CD14-positive monocyte (primary cell): Measurements from ENCODE around the gene MRGPRF. TPM values are rescaled to one million over a fixed set of nuclear protein-coding genes. Genes with fewer than 3 reads are reported as not detected.

Experiments used
- DNase-seq, 3 donors: peaks; one replicate each; pipeline ENCODE4 v3.0.0-alpha.2; 2011 to 2022
- H2AFZ ChIP-seq: 2 replicates; pipeline ENCODE4 v1.6.0; 2012; ENCODE audit warnings: mild to moderate bottlenecking, low read depth, low read length, inconsistent platforms; ENCODE audit not compliant: insufficient read depth, poor library complexity, severe bottlenecking
- H3K27ac ChIP-seq, 2 donors: 1 replicate in 1 of 2; 2 replicates in 1 of 2; pipeline ENCODE4 v1.5.1; 2012 to 2013; ENCODE audit warnings: low read length in 2 of 2, control low read depth in 1 of 2, inconsistent platforms in 1 of 2, low read depth in 1 of 2, mild to moderate bottlenecking in 1 of 2
- H3K27me3 ChIP-seq, 2 donors: one replicate each; pipeline versions ENCODE4 v1.6.0 to v1.6.1; 2011 to 2013; ENCODE audit warnings: low read length in 2 of 2; ENCODE audit not compliant: control insufficient read depth in 2 of 2, insufficient read depth in 2 of 2
- H3K36me3 ChIP-seq, 2 donors: replicated peaks in 1 of 2; 1 replicate in 1 of 2; 2 replicates in 1 of 2; pipeline versions ENCODE4 v1.5.1 to v1.6.1; 2012 to 2013; ENCODE audit warnings: low read length in 2 of 2, control low read depth in 1 of 2, inconsistent platforms in 1 of 2, mild to moderate bottlenecking in 1 of 2; ENCODE audit not compliant: insufficient read depth in 2 of 2, control insufficient read depth in 1 of 2
- H3K4me1 ChIP-seq, 2 donors: 1 replicate in 1 of 2; 2 replicates in 1 of 2; pipeline versions ENCODE4 v1.5.1 to v1.6.1; 2012 to 2013; ENCODE audit warnings: low read length in 2 of 2, control low read depth in 1 of 2, inconsistent platforms in 1 of 2, mild to moderate bottlenecking in 1 of 2, moderate library complexity in 1 of 2; ENCODE audit not compliant: insufficient read depth in 2 of 2, control insufficient read depth in 1 of 2
- H3K4me2 ChIP-seq: replicated peaks from 2 replicates; pipeline ENCODE3; 2012; ENCODE audit warnings: low read length, moderate library complexity, mild to moderate bottlenecking; ENCODE audit not compliant: poor library complexity, severe bottlenecking; ENCODE audit errors: extremely low read depth
- H3K4me3 ChIP-seq, 3 experiments: fragments of 200-600 bp in 1 of 3; sonication (generic) in 1 of 3; replicated peaks in 1 of 3; 1 replicate in 2 of 3; 2 replicates in 1 of 3; pipeline ENCODE4 v1.5.1; 2011 to 2013; ENCODE audit warnings: low read length in 3 of 3, mild to moderate bottlenecking in 3 of 3, control low read depth in 2 of 3, low read depth in 2 of 3, inconsistent platforms in 1 of 3, moderate library complexity in 1 of 3
- H3K79me2 ChIP-seq: 2 replicates; pipeline ENCODE4 v1.6.0; 2012; ENCODE audit warnings: mild to moderate bottlenecking, control low read depth, inconsistent platforms, low read length, moderate library complexity; ENCODE audit not compliant: insufficient read depth
- H3K9ac ChIP-seq: 2 replicates; pipeline ENCODE4 v1.6.0; 2017; ENCODE audit warnings: low read length, mild to moderate bottlenecking; ENCODE audit not compliant: insufficient read depth, poor library complexity, severe bottlenecking
- H3K9me3 ChIP-seq, 2 donors: replicated peaks in 1 of 2; 1 replicate in 1 of 2; 2 replicates in 1 of 2; pipeline versions ENCODE4 v1.5.1 to v1.6.1; 2012 to 2013; ENCODE audit warnings: low read length in 2 of 2, control low read depth in 1 of 2; ENCODE audit not compliant: control insufficient read depth in 1 of 2, insufficient read depth in 1 of 2
- H4K20me1 ChIP-seq: 2 replicates; pipeline ENCODE4 v1.6.0; 2012; ENCODE audit warnings: mild to moderate bottlenecking, low read length, control low read depth, moderate library complexity; ENCODE audit not compliant: insufficient read depth
- H3K27ac Mint-ChIP-seq, 7 donors: one replicate each; pipeline ENCODE4 v1.8.0; 2020; ENCODE audit warnings: mild to moderate bottlenecking in 7 of 7, mixed read lengths in 7 of 7, moderate library complexity in 6 of 7, inconsistent platforms in 2 of 7
- H3K27me3 Mint-ChIP-seq, 3 donors: one replicate each; pipeline ENCODE4 v1.8.0; 2021 to 2022; ENCODE audit warnings: low read depth in 3 of 3, mild to moderate bottlenecking in 3 of 3, mixed read lengths in 3 of 3, moderate library complexity in 3 of 3, inconsistent platforms in 1 of 3
- H3K36me3 Mint-ChIP-seq, 2 donors: one replicate each; pipeline ENCODE4 v1.8.0; 2020; ENCODE audit warnings: mixed read lengths in 2 of 2, inconsistent platforms in 1 of 2, mild to moderate bottlenecking in 1 of 2
- H3K4me1 Mint-ChIP-seq: one replicate; pipeline ENCODE4 v1.8.0; 2020; ENCODE audit warnings: mild to moderate bottlenecking, mixed read lengths
- H3K4me3 Mint-ChIP-seq, 2 donors: one replicate each; pipeline ENCODE4 v1.8.0; 2020; ENCODE audit warnings: mild to moderate bottlenecking in 2 of 2, mixed read lengths in 2 of 2, moderate library complexity in 1 of 2
- H3K9me3 Mint-ChIP-seq, 7 donors: one replicate each; pipeline ENCODE4 v1.8.0; 2020 to 2022; ENCODE audit warnings: mixed read lengths in 7 of 7, mild to moderate bottlenecking in 6 of 7, moderate library complexity in 6 of 7, inconsistent platforms in 2 of 7
- WGBS: methylation state at CpG from one replicate; pipeline ENCODE4 v1.1.5; 2013; ENCODE audit warnings: missing lambda C conversion rate; ENCODE audit not compliant: insufficient coverage; 5-methylcytosine and 5-hydroxymethylcytosine counted together
- intact Hi-C, 2 donors: fragments of 100-400 bp; cut with micrococcal nuclease; formaldehyde crosslinking; loops; one replicate each; pipeline versions ENCODE4 v1.15.0 to v1.15.1; 2023
- polyA plus RNA-seq, 3 donors: library from polyadenylated mRNA; depleted of rRNA in 1 of 3; unstranded in 2 of 3; stranded (reverse) in 1 of 3; fragments of 300-500 nt in 2 of 3; fragments of >200 nt in 1 of 3; fragmentation: Illumina TruSeq in 2 of 3; gene quantifications; 1 replicate in 2 of 3; 2 replicates in 1 of 3; pipeline ENCODE4 v1.2.3, GENCODE V29; 2012 to 2021
- TF ChIP-seq, protein P1 (sequence below): fragments of 200-600 bp; IDR thresholded peaks from one replicate; pipeline ENCODE4 v1.8.0; 2022; ENCODE audit warnings: antibody characterized with exemption, mild to moderate bottlenecking

The MRGPRF gene
- polyA plus RNA-seq, 3 donors = 0.22 to 0.23 TPM; not detected in 1

DNA sequence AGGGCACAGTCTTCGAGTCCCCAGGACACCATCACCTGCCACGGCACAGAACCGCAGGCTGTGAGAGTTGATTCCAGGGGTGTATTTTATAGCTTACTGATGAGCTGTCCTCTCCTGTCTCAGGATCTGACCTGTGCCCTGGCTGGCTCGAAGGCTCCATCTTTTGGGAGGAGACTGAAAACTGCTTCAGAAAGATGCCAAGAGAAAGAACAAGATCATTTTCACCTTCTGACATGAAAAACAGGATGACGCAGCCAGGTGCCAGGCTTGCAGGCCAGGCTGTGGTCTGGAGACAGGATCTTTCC is 34.5 kb downstream of the MRGPRF start:
- no peak overlapping the region for H3K27ac ChIP-seq
- peaks cover 1% of the 10 kb centered on the region for H3K4me1 Mint-ChIP-seq
- no peaks in the 10 kb centered on the region for H4K20me1 ChIP-seq
- DNase-seq = no peak
- peak overlapping the region; percentile 27 for H2AFZ ChIP-seq
- H3K36me3 Mint-ChIP-seq = no peaks in the 10 kb centered on the region
- peaks cover 0 to 12% (median 2%) of the 10 kb centered on the region in 7 donors for H3K9me3 Mint-ChIP-seq
- 78% methylated on average over 4 of the region's 5 CpGs for WGBS
- no peaks in the 10 kb centered on the region for H3K36me3 ChIP-seq
- H3K27me3 Mint-ChIP-seq = peaks cover 13 to 27% (median 22%) of the 10 kb centered on the region in 3 donors
- intact Hi-C loops = no loop called here
- no peak overlapping the region for H3K9ac ChIP-seq
- H3K4me3 ChIP-seq = no peak overlapping the region
- no peak overlapping the region for H3K4me2 ChIP-seq
- TF ChIP-seq, protein P1, sequence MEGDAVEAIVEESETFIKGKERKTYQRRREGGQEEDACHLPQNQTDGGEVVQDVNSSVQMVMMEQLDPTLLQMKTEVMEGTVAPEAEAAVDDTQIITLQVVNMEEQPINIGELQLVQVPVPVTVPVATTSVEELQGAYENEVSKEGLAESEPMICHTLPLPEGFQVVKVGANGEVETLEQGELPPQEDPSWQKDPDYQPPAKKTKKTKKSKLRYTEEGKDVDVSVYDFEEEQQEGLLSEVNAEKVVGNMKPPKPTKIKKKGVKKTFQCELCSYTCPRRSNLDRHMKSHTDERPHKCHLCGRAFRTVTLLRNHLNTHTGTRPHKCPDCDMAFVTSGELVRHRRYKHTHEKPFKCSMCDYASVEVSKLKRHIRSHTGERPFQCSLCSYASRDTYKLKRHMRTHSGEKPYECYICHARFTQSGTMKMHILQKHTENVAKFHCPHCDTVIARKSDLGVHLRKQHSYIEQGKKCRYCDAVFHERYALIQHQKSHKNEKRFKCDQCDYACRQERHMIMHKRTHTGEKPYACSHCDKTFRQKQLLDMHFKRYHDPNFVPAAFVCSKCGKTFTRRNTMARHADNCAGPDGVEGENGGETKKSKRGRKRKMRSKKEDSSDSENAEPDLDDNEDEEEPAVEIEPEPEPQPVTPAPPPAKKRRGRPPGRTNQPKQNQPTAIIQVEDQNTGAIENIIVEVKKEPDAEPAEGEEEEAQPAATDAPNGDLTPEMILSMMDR = no peak
- H3K4me1 ChIP-seq = no peaks in the 10 kb centered on the region
- H3K27ac Mint-ChIP-seq = no peak overlapping the region
- H3K79me2 ChIP-seq = no peaks in the 10 kb centered on the region
- no peak overlapping the region for H3K4me3 Mint-ChIP-seq
- H3K27me3 ChIP-seq = peaks cover 0 to 4% of the 10 kb centered on the region in 2 donors
- H3K9me3 ChIP-seq = no peaks in the 10 kb centered on the region

GRCh38 chr11:68977781-68978625 is 35.0 kb downstream of the MRGPRF start:
- Histone ChIP-seq H3K4me3 (no peak overlapping the region), H3K27ac (no peak overlapping the region), H3K4me1 (no peaks in the 10 kb centered on the region), H3K27me3 (peaks cover 0 to 4% of the 10 kb centered on the region in 2 donors), H4K20me1 (no peaks in the 10 kb centered on the region), H3K9ac (no peak overlapping the region), H3K9me3 (no peaks in the 10 kb centered on the region), H3K79me2 (no peaks in the 10 kb centered on the region), H3K36me3 (no peaks in the 10 kb centered on the region), H2AFZ (peak overlapping the region; percentile 27), H3K4me2 (no peak overlapping the region)
- DNase-seq = no peak
- peaks cover 13 to 27% (median 22%) of the 10 kb centered on the region in 3 donors for H3K27me3 Mint-ChIP-seq
- H3K4me1 Mint-ChIP-seq = peaks cover 1% of the 10 kb centered on the region
- intact Hi-C loops = no loop called here
- TF ChIP-seq, protein P1 = no peak
- no peak overlapping the region for H3K27ac Mint-ChIP-seq
- peaks cover 0 to 12% (median 2%) of the 10 kb centered on the region in 7 donors for H3K9me3 Mint-ChIP-seq
- no peaks in the 10 kb centered on the region for H3K36me3 Mint-ChIP-seq
- H3K4me3 Mint-ChIP-seq = no peak overlapping the region
- WGBS = 88% methylated on average over 8 of the region's 14 CpGs
